ENCODE measurements around the gene AOC2.
A peak's percentile ranks its signal among the peaks of the same experiment; 100 is the strongest.

Gene AOC2

GRCh38 chr17:42798011-42798382 lies 46.4 kb upstream of the AOC2 start:
- no peak for TF ChIP-seq CTCF (IDR thresholded peaks at IDR 0.05)
- no peak for DNase-seq
- Histone ChIP-seq H3K27ac (peak overlapping the region; percentile 67), H3K9me3 (no peaks in the 10 kb centered on the region), H3K36me3 (peaks cover 0 to 21% (median 4%) of the 10 kb centered on the region in 3 donors), H3K4me3 (peak overlapping the region; percentile 61 to 65), H3K4me1 (peaks cover 0 to 22% (median 19%) of the 10 kb centered on the region in 4 donors), H3K27me3 (no peaks in the 10 kb centered on the region)
- intact Hi-C loops (cut with DNase I; ENCODE audit: low total_unique reads) = no loop called here

- Histone ChIP-seq H3K9me3 (no peaks in the 10 kb centered on the region), H3K4me1 (peaks cover 0 to 22% (median 19%) of the 10 kb centered on the region in 4 donors), H3K27ac (peak within 1 kb of the TSS; percentile 67), H3K27me3 (no peaks in the 10 kb centered on the region), H3K4me3 (peak within 1 kb of the TSS; percentile 61 to 65), H3K36me3 (peaks cover 0 to 21% (median 4%) of the 10 kb centered on the region in 3 donors)
- no peak for TF ChIP-seq CTCF (IDR thresholded peaks at IDR 0.05)
- intact Hi-C loops (cut with DNase I; ENCODE audit: low total_unique reads) = no loop called here
- DNase-seq = peak; percentile 84 to 89
Observed at GRCh38 chr17:42798383-42799380, 45.7 kb upstream of the AOC2 start, which contains the start of the genes CNTD1 and COA3. TSS of gene CNTD1 (plus strand) at chr17:42798861. CDS start at chr17:42799068, 207 bp downstream. TSS of gene COA3 (minus strand) at chr17:42798704. CDS start at chr17:42798681, 23 bp downstream.

GRCh38 chr17:42803074-42803883 lies 41.1 kb upstream of the AOC2 start:
- Histone ChIP-seq H3K27me3 (no peaks in the 10 kb centered on the region), H3K36me3 (no peaks in the 10 kb centered on the region), H3K4me1 (peaks cover 0 to 7% (median 5%) of the 10 kb centered on the region in 4 donors), H3K9me3 (no peaks in the 10 kb centered on the region), H3K27ac (no peak overlapping the region), H3K4me3 (no peak overlapping the region)
- intact Hi-C loops (cut with DNase I; ENCODE audit: low total_unique reads) = no loop called here
- TF ChIP-seq CTCF (IDR thresholded peaks at IDR 0.05) = no peak
- no peak for DNase-seq

- intact Hi-C loops (cut with DNase I; ENCODE audit: low total_unique reads) = no loop called here
Observed at GRCh38 chr17:42804918-42805367, 39.4 kb upstream of the AOC2 start.

More at GRCh38 chr17:42804918-42805367, 39.4 kb upstream of the AOC2 start:
- Histone ChIP-seq H3K9me3 (no peaks in the 10 kb centered on the region), H3K36me3 (no peaks in the 10 kb centered on the region), H3K4me3 (no peak overlapping the region), H3K27me3 (no peaks in the 10 kb centered on the region), H3K27ac (no peak overlapping the region), H3K4me1 (no peaks in the 10 kb centered on the region)
- DNase-seq = no peak
- no peak for TF ChIP-seq CTCF (IDR thresholded peaks at IDR 0.05)
